ENCODE results near the gene SMTN.

- TF ChIP-seq CTCF (IDR thresholded peaks at IDR 0.05) (peak in 5 of 7 experiments; percentile 88 to 96 (median 89)), POLR2A (IDR thresholded peaks at IDR 0.05) (no peak)
These were observed 68.0 kb downstream of the SMTN start for GRCh38 chr22:31148953-31149627.
